Panc1 (cell line): ENCODE results near the gene ZNHIT3. TPM values are rescaled to one million over a fixed set of nuclear protein-coding genes. Genes with fewer than 3 reads are reported as not detected.

ENCODE experiments used
- ATAC-seq: fragments of 200-7000 bp; cut with Tn5 transposase; 2 replicates; pipeline ENCODE4 v1.9.1; 2020; ENCODE audit warnings: mild to moderate bottlenecking, moderate library complexity
- BruUV-seq: library from RNA; stranded (reverse); fragments of 400-500 nt; replicated peaks from 2 replicates; lab custom pipeline; 2021; lab: Mats Ljungman, UMichigan
- CTCF ChIA-PET: fragments of 300-600 bp; sonication (Branson Sonifier 250); formaldehyde crosslinking; loops from one replicate; lab custom pipeline; 2022; ENCODE audit warnings: antibody characterized with exemption; lab: Charles Lee
- POLR2A ChIA-PET: fragments of 300-600 bp; sonication (Branson Sonifier 250); formaldehyde crosslinking; loops from one replicate; lab custom pipeline; 2022; ENCODE audit warnings: antibody characterized with exemption; lab: Charles Lee
- DNase-seq: peaks from one replicate; pipeline ENCODE4 v3.0.0-alpha.2; 2010; ENCODE audit warnings: low read depth, low spot score
- H3K27ac ChIP-seq: 2 replicates; pipeline ENCODE4 v1.5.1; 2011; ENCODE audit warnings: mild to moderate bottlenecking, low read length, inconsistent platforms
- H3K27me3 ChIP-seq: fragments of 200-500 bp; sonication (Bioruptor generic); 2 replicates; pipeline ENCODE4 v1.6.0; 2014; ENCODE audit warnings: low read length, inconsistent platforms; ENCODE audit not compliant: control insufficient read depth, insufficient read depth
- H3K36me3 ChIP-seq: fragments of 200-500 bp; sonication (Bioruptor generic); 2 replicates; pipeline ENCODE4 v1.5.1; 2014; ENCODE audit warnings: inconsistent platforms, mild to moderate bottlenecking, low read length, moderate library complexity; ENCODE audit not compliant: control insufficient read depth, insufficient read depth
- H3K4me1 ChIP-seq: 2 replicates; pipeline ENCODE4 v1.5.1; 2011; ENCODE audit warnings: inconsistent platforms, mild to moderate bottlenecking, low read length, moderate library complexity; ENCODE audit not compliant: control insufficient read depth, insufficient read depth
- H3K4me3 ChIP-seq, 2 experiments: 2 replicates each; pipeline ENCODE4 v1.5.1; 2011 to 2012; ENCODE audit warnings: low read depth in 2 of 2, low read length in 2 of 2, mild to moderate bottlenecking in 2 of 2, inconsistent platforms in 1 of 2, moderate library complexity in 1 of 2
- H3K9me3 ChIP-seq: fragments of 200-500 bp; sonication (Bioruptor generic); 2 replicates; pipeline ENCODE4 v1.5.1; 2014; ENCODE audit warnings: low read depth, mild to moderate bottlenecking, inconsistent platforms, low read length, moderate library complexity; ENCODE audit not compliant: control insufficient read depth, insufficient read depth
- CTCF ChIP-seq: fragments of 450-650 bp; IDR thresholded peaks from 2 replicates; pipeline ENCODE4 v1.5.1; 2017; ENCODE audit warnings: mild to moderate bottlenecking
- POLR2AphosphoS5 ChIP-seq: IDR thresholded peaks from 2 replicates; pipeline ENCODE4 v1.6.1; 2012; ENCODE audit warnings: mild to moderate bottlenecking, low read depth, low read length, moderate library complexity
- REST ChIP-seq, 2 experiments: IDR thresholded peaks; 2 replicates each; pipeline ENCODE4 v1.6.1; 2011 to 2012; ENCODE audit warnings: low read depth in 2 of 2, control low read depth in 1 of 2, low read length in 1 of 2, mild to moderate bottlenecking in 1 of 2, moderate library complexity in 1 of 2; ENCODE audit not compliant: insufficient read depth in 1 of 2
- SIN3A ChIP-seq: IDR thresholded peaks from 2 replicates; pipeline ENCODE4 v1.6.1; 2012; ENCODE audit warnings: low read depth, mild to moderate bottlenecking, low read length, moderate library complexity, borderline replicate concordance; ENCODE audit not compliant: insufficient read depth
- TCF7L2 ChIP-seq: IDR thresholded peaks from 2 replicates; pipeline ENCODE4 v1.6.1; 2011; ENCODE audit warnings: mild to moderate bottlenecking, low read depth, low read length, inconsistent platforms
- in situ Hi-C: cut with HindIII; loops from 2 replicates; pipeline ENCODE4 v1.10.0; 2016; ENCODE audit warnings: low sequenced_read_pairs, low pct_unique_long_range_greater_than_20kb
- intact Hi-C: fragments of 100-400 bp; cut with micrococcal nuclease; formaldehyde crosslinking; loops from one replicate; pipeline ENCODE4 v1.10.0; 2022; ENCODE audit not compliant: unreplicated experiment
- total RNA-seq: library from RNA; stranded (reverse); gene quantifications from one replicate; pipeline ENCODE4 v1.2.1, GENCODE V29; 2021; ENCODE audit not compliant: unreplicated experiment

The ZNHIT3 gene
- total RNA-seq, 1 experiment from 2014 or later, result 16.8 TPM

- intact Hi-C loops, result no loop called here
- ChIA-PET POLR2A (no interaction called here), CTCF (no interaction called here)
- no peak overlapping the region for H3K4me3 ChIP-seq
- no peak for ATAC-seq
- no peaks in the 10 kb centered on the region for H3K4me1 ChIP-seq
- no peaks in the 10 kb centered on the region for H3K27me3 ChIP-seq
- no peaks in the 10 kb centered on the region for H3K9me3 ChIP-seq
- peaks cover 2% of the 10 kb centered on the region; the same call in 1 of the 2 replicates for H3K36me3 ChIP-seq
- TF ChIP-seq TCF7L2 (no peak), REST (IDR thresholded peaks at IDR 0.05; ENCODE audit: insufficient read depth in 1 of 2, low read depth in 2 of 2, low read length in 1 of 2) (no peak), POLR2AphosphoS5 (no peak), CTCF (no peak), SIN3A (no peak)
- no peak overlapping the region for H3K27ac ChIP-seq
- no peak for DNase-seq
- BruUV-seq, result no TSS peak
- in situ Hi-C loops, result no loop called here
These were observed 14.3 kb downstream of the ZNHIT3 start for GRCh38 chr17:36500745-36501225.

- no peak overlapping the region for H3K27ac ChIP-seq
- no peak for ATAC-seq
- CTCF ChIA-PET, result no interaction called here
- TF ChIP-seq REST (IDR thresholded peaks at IDR 0.05; ENCODE audit: insufficient read depth in 1 of 2, low read depth in 2 of 2, low read length in 1 of 2) (no peak), CTCF (no peak), SIN3A (no peak), TCF7L2 (no peak), POLR2AphosphoS5 (no peak)
- no peaks in the 10 kb centered on the region for H3K27me3 ChIP-seq
- no peaks in the 10 kb centered on the region for H3K4me1 ChIP-seq
- DNase-seq, result no peak
- H3K4me3 ChIP-seq, result no peak overlapping the region
- in situ Hi-C loops, result no loop called here
- no peaks in the 10 kb centered on the region for H3K9me3 ChIP-seq
- no TSS peak for BruUV-seq
- POLR2A ChIA-PET, result no interaction called here
- intact Hi-C loops, result no loop called here
- peaks cover 2% of the 10 kb centered on the region; the same call in 1 of the 2 replicates for H3K36me3 ChIP-seq
These were observed 14.9 kb downstream of the ZNHIT3 start for GRCh38 chr17:36501351-36501750.
